Measurements from ENCODE around the gene CTRB1.

- TF ChIP-seq GATA2 (IDR thresholded peaks at IDR 0.05; ENCODE audit: low read depth, low read length), result no peak
- TF ChIP-seq GATA3 (IDR thresholded peaks at IDR 0.05; ENCODE audit: low read depth, low read length), result no peak
Measured at GRCh38 chr16:75273054-75273925, 54.5 kb downstream of the CTRB1 start.

Measured in SH-SY5Y (cell line).